Activated naive CD8-positive, alpha-beta T cell treated with anti-CD3 and anti-CD28 coated beads, Interleukin-2, amount 50 U/mL, for 16 hours (primary cell): ENCODE data around the gene GUCY2D.

Source experiments
- DNase-seq: peaks from one replicate; pipeline ENCODE4 v3.0.0-alpha.2; 2020; ENCODE audit warnings: low read depth, low spot score

GUCY2D gene

DNA sequence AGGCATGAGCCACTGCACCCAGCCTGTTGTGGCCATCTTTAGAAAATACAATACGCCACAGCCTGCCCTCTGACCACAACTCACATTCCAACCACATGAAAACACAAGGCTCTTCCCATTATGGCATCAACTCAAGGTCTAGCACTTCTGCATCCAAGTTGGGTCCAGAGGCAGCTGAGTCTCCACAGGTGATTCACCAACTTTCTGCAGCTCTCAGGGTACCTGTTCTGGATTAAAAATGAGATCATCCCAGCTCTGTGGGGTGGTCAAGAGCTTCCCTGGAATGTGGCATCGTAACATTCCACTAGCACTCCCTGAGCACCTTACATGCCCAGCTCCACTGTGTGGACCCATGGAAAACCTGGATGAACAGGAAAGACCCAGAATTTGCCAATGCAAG lies 9.9 kb upstream of the GUCY2D start:
- DNase-seq = no peak

DNA sequence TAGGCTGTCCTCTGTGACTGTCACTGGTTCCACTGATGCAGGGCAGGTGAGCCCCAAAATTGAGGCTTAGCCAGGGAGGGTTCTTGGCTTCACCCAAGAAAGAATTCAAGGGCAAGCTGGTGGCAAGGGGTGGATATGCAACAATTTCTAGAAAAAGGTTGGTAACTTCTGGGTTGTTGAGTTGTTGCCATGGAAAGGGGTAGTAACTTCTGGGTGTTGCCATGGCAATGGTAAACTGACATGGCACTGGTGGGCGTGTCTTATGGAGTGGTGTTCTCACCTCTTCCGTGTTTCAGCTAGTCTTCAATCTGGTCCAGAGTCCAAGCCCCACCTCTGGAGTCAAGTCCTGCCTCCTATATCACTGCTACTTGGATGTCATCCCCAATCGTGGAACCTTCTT lies 9.5 kb upstream of the GUCY2D start:
- no peak for DNase-seq

DNA sequence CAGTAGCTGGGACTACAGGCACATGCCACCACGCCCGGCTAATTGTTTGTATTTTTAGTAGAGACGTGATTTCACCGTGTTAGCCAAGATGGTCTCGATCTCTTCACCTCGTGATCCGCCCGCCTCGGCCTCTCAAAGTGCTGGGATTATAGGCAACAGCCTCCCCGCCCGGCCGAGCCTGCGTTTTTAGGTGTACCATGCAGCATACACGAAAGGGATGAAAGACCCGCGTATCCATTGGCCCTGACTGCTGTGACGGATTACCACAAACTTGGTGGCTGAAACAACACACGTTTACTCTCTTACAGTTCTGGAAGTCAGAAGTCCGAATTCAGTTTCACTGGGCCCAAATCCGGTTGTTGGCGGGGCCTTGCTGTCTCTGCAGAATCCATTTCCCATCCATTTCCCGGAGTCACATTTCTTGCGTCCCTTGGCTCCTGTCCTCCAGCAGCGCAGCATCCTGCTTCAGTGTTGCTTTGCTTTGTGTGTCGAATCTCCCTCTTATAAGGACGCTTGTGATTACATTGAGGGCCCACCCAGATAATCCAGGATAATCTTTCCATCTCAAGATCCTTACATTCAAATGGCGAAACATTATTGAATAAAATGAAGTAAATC lies 8.3 kb upstream of the GUCY2D start:
- no peak for DNase-seq

DNA sequence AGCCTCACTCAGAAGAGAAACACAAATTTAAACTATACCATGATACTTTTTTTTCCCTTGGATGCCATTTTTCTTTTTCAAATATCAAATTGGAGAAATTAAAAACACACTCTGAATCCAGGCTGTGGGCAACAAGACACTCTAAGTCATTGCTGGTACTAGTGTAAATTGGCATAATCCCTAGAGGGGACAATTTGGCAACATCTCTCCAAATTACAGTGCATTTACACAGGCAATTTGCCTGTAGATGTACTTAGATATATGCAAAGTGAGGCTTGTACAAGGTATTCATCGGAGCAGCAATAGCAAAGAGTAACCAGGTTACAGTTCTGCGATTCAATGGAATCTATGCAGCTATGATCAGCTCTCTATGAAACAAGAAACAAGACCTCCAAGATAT lies 6.7 kb upstream of the GUCY2D start:
- DNase-seq = no peak

DNA sequence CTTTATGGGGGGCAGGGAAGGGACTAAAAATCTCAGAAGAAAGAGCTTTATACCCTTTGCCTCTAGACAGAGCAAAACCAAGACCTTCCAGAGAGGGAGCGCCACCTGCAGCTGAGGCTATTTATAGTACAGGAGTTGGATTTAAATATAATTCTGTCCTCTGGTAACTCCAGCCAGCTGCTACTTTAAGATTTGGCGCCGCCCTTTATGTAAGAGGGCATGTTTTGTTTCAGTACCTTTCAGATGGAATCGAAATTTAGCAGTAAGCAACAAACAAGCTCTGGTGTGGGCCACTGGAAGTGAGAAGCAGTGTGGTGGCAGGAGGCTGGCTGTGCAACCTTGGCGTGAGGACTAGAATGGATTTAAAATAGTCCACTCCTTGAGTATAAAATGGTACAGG lies 5.2 kb upstream of the GUCY2D start:
- no peak for DNase-seq

DNA sequence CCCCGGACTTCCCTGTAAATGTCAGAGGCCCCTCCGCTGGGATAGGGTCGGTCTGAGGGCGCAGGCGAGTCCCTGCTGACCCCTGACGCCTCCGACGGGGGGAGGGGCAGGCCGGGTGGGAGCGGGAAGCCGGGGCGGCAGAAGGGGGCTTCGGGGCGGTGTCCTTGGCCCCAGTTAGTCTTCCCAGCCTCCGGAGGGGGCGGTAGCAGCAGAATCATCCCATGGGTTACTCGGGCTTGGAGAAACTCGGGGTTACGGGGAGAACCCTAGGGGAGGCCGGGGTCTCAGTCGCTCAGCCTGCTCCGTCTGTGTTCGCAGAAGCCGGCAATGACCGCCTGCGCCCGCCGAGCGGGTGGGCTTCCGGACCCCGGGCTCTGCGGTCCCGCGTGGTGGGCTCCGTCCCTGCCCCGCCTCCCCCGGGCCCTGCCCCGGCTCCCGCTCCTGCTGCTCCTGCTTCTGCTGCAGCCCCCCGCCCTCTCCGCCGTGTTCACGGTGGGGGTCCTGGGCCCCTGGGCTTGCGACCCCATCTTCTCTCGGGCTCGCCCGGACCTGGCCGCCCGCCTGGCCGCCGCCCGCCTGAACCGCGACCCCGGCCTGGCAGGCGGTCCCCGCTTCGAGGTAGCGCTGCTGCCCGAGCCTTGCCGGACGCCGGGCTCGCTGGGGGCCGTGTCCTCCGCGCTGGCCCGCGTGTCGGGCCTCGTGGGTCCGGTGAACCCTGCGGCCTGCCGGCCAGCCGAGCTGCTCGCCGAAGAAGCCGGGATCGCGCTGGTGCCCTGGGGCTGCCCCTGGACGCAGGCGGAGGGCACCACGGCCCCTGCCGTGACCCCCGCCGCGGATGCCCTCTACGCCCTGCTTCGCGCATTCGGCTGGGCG lies 542 bp downstream of the GUCY2D start:
- no peak for DNase-seq

DNA sequence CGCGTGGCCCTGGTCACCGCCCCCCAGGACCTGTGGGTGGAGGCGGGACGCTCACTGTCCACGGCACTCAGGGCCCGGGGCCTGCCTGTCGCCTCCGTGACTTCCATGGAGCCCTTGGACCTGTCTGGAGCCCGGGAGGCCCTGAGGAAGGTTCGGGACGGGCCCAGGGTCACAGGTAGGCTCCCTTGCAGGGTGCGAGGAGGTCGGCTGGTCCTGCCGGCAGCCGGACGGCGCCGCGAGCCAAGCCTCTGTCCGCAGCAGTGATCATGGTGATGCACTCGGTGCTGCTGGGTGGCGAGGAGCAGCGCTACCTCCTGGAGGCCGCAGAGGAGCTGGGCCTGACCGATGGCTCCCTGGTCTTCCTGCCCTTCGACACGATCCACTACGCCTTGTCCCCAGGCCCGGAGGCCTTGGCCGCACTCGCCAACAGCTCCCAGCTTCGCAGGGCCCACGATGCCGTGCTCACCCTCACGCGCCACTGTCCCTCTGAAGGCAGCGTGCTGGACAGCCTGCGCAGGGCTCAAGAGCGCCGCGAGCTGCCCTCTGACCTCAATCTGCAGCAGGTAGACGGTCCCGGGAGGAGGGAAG lies 1.3 kb downstream of the GUCY2D start:
- no peak for DNase-seq

DNA sequence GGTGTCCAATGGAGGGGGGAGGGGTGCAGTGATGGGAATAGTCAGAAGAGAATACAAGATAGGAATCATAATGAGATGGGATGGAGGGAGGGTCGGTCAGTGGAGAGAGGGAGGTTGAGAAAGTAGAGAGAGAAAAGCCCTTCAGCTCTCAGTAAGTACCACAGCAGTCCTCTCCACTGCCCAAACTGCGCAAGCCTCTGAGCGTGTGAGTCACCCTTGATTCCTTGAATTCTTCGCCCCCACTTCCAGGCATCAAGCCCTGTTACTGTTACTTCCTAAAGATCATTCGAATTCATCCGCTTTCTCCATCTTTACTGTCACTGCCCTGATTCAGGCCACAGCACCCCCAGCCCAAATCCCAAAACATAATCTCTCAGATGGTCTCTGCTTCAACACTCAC lies 2.5 kb downstream of the GUCY2D start:
- DNase-seq = no peak

DNA sequence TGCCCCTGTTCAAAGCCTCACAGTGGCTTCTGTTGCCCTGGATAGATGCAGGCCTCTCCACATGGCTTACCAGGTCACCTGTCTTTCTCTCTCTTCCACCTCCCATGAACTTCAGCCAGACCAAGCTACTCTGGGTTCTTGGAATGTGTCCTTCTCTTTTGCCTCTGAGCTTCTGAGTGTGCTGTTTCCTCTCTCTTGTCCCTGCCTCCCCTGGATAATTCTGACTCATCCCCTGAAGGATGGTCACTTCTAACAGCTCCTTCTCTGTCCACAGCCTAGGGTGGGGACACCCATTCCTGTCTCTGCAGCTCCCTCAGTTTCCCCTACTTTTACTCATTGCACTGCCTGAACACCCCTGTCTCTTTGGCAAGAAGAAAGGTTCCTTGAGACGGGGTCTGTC lies 2.9 kb downstream of the GUCY2D start:
- no peak for DNase-seq

DNA sequence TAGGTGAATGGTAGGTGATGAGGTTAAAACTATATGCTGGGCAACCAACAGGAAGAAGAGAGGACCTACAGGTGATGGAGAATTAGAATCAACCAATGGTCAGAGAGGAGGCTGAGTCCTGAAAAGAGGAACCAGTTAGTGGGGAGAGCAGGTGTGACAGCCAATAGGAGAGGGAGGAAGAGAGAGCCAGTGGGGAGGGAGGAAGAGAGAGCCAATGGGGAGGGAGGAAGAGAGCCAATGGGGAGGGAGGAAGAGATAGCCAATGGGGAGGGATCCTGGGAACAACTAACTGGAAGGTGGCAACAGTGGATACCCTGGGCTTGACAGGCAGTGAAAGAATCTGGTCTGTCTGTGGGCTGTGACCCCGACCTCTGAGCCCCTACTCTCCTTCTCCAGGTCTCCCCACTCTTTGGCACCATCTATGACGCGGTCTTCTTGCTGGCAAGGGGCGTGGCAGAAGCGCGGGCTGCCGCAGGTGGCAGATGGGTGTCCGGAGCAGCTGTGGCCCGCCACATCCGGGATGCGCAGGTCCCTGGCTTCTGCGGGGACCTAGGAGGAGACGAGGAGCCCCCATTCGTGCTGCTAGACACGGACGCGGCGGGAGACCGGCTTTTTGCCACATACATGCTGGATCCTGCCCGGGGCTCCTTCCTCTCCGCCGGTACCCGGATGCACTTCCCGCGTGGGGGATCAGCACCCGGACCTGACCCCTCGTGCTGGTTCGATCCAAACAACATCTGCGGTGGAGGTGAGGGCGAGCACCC lies 3.7 kb downstream of the GUCY2D start:
- no peak for DNase-seq

DNA sequence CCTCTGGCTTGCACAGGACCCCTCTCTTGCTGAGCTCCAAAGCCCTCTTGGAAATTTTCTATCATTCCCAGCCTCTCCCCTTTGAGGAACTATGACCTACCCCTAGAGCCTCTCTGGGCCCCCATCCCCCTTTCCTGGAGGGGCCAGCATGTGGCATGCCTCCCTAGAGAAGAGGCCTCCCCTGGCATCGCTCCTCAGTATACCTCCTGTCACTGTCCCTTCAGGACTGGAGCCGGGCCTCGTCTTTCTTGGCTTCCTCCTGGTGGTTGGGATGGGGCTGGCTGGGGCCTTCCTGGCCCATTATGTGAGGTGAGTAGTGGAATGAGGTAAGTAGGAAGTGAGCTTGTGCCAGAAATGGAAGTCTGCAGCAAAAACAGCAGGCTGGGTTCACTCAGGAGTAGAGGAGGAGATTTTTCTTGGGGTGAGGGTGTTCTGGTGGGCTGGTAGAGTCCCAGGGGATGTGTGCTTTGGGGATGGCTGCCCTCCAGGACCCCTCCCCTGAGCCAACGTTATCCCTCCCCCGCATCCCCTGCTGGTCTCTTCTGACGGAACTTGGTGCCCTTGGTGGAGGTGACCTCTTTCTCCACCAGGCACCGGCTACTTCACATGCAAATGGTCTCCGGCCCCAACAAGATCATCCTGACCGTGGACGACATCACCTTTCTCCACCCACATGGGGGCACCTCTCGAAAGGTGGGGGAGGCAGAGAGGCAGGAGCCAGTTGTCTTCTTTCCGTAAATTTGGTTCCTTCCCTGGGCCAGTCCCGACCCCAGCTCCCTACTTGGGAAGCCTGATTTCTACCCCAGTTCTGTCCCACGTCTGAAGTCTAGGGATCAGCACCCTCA lies 4.6 kb downstream of the GUCY2D start:
- DNase-seq = no peak

DNA sequence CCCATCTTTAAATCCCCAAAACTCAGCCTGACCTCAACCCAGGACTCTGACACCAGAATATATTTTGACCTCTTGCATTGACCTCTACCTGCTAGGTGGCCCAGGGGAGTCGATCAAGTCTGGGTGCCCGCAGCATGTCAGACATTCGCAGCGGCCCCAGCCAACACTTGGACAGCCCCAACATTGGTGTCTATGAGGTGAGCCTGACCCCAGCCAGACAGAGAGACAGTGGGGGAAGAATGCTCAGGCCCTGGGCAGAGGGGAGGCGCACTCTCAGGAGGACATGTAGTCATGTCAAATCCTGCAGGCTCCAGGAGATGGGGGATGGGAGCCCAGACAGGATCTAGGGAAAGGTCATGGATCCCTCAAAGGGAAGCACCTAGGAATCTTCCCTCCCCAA lies 5.4 kb downstream of the GUCY2D start:
- no peak for DNase-seq

DNA sequence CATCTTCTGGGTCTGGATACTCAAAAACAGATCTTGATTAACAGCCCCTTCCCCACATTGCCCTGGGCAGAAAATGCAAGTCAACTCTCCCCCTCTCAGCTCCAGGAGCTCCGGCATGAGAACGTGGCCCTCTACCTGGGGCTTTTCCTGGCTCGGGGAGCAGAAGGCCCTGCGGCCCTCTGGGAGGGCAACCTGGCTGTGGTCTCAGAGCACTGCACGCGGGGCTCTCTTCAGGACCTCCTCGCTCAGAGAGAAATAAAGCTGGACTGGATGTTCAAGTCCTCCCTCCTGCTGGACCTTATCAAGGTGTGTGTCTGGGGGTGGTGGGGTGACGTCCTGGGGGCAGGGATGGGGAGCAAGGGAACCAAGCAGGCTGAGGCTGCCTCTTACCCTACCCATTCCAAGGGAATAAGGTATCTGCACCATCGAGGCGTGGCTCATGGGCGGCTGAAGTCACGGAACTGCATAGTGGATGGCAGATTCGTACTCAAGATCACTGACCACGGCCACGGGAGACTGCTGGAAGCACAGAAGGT lies 9.7 kb downstream of the GUCY2D start:
- no peak for DNase-seq

DNA sequence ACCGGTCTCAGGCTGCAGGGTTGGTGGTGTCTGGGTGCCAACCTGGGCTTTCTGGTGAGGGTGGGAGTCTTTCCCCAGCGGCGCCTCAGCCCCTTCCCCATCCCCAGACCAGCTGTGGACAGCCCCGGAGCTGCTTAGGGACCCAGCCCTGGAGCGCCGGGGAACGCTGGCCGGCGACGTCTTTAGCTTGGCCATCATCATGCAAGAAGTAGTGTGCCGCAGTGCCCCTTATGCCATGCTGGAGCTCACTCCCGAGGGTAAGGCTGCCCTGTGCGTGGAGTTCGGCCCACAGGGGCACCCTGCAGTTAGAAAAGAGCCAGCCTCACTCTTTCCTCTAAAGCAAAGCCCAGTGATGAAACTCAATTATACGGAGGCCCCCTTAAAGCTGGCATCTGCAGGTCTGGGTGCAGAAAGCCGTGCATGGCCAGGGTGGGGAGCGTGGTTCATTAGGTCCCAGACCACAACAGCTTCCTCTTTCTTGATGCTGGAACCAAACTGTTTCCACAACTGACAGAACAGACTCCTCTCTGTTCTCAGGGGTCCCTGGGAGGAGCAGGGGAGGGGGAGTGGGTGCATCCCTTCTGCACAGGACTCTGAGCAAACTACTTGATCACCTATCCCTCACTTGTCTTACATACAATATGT lies 10.7 kb downstream of the GUCY2D start:
- DNase-seq = no peak

DNA sequence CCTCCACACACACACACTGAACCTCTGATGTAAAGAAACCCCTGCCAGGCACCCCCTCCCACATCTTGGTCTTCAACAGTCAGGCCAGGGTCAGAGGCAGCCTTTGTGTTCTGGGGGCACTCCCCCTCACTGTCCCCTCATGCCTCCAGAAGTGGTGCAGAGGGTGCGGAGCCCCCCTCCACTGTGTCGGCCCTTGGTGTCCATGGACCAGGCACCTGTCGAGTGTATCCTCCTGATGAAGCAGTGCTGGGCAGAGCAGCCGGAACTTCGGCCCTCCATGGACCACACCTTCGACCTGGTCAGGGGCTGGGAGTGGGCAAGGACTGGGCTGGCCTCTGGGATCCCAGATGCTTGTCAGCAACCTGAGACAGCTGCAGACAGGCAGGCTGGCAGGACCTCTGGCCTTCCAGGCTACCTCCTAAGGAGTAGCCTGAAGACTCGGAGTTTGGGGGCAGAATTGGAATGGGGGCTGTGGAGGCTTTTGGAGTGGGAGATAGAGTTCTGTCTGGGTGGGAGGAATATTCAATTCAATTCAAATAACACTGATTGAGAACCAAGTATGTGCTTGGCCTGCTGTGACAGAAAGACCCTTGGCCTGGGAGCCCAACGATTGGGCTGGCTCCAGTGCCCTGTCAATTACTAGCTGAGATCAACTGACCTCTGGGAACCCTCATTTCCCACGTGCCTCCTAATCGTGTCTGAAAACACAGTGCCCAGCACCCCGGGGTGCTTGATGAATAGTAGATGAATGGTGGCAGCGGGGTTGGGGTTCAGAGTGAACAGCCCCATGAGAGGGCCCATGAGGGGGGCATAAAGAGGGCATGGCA lies 11.5 kb downstream of the GUCY2D start:
- no peak for DNase-seq

DNA sequence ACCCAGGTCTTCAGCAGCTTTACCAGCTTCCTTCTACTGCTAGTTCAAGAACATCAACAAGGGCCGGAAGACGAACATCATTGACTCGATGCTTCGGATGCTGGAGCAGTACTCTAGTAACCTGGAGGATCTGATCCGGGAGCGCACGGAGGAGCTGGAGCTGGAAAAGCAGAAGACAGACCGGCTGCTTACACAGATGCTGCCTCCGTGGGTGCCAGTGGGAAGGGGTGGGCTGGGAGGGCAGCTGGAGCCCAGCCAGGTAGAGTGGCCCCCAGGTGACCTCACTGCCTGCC lies 12.1 kb downstream of the GUCY2D start:
- DNase-seq = no peak

DNA sequence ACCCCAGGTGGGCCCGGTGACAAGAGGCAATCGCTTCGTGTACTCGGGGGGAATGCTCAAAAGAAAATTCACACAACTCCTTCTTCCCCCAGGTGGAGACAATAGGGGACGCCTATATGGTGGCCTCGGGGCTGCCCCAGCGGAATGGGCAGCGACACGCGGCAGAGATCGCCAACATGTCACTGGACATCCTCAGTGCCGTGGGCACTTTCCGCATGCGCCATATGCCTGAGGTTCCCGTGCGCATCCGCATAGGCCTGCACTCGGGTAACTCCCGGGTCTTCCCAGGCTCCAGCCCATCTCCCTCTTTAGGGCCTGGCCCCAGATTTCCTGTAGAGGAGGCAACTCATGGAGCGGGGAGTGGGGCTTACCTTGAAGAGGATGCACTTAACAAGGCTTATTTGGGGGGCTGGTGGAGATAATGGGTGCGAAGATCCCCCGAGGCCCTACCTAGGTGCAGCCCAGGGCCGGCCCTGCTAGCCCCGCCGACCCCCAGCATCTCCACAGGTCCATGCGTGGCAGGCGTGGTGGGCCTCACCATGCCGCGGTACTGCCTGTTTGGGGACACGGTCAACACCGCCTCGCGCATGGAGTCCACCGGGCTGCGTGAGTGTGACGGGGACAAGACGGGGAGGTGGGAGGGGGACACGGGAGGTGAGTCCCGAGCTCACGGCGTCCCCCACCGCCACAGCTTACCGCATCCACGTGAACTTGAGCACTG lies 13.0 kb downstream of the GUCY2D start:
- no peak for DNase-seq

DNA sequence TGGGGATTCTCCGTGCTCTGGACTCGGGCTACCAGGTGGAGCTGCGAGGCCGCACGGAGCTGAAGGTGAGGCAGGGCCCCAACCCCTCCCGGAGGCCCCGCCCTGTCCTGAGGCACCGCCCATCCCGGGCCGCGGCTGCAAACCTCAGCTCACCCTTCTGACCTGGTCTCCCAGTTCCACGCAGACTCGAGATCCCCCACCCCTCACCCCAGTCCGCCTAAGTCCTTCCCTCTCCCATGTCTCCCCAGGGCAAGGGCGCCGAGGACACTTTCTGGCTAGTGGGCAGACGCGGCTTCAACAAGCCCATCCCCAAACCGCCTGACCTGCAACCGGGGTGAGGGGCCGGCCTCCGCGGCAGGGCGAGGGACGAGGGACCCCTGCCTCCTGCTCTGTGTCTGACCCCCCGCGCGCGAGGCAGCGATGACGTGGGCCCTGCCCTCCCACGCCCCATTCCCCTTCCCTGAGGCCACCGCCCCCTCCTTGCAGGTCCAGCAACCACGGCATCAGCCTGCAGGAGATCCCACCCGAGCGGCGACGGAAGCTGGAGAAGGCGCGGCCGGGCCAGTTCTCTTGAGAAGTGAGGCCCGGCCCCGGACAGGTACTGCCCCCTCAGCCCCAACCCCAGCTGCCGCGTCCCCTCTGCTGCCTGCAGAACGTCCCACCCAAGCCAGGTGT lies 13.7 kb downstream of the GUCY2D start:
- DNase-seq = no peak
